Panc1 (cell line): Measurements from ENCODE around the gene CRYAB. TPM values are rescaled to one million over a fixed set of nuclear protein-coding genes. Genes with fewer than 3 reads are reported as not detected.

Experiments used
- ATAC-seq: fragments of 200-7000 bp; cut with Tn5 transposase; 2 replicates; pipeline ENCODE4 v1.9.1; 2020; ENCODE audit warnings: mild to moderate bottlenecking, moderate library complexity
- BruUV-seq: library from RNA; stranded (reverse); fragments of 400-500 nt; replicated peaks from 2 replicates; lab custom pipeline; 2021; lab: Mats Ljungman, UMichigan
- CTCF ChIA-PET: fragments of 300-600 bp; sonication (Branson Sonifier 250); formaldehyde crosslinking; loops from one replicate; lab custom pipeline; 2022; ENCODE audit warnings: antibody characterized with exemption; lab: Charles Lee
- POLR2A ChIA-PET: fragments of 300-600 bp; sonication (Branson Sonifier 250); formaldehyde crosslinking; loops from one replicate; lab custom pipeline; 2022; ENCODE audit warnings: antibody characterized with exemption; lab: Charles Lee
- DNase-seq: peaks from one replicate; pipeline ENCODE4 v3.0.0-alpha.2; 2010; ENCODE audit warnings: low read depth, low spot score
- H3K27ac ChIP-seq: 2 replicates; pipeline ENCODE4 v1.5.1; 2011; ENCODE audit warnings: mild to moderate bottlenecking, low read length, inconsistent platforms
- H3K27me3 ChIP-seq: fragments of 200-500 bp; sonication (Bioruptor generic); 2 replicates; pipeline ENCODE4 v1.6.0; 2014; ENCODE audit warnings: low read length, inconsistent platforms; ENCODE audit not compliant: control insufficient read depth, insufficient read depth
- H3K36me3 ChIP-seq: fragments of 200-500 bp; sonication (Bioruptor generic); 2 replicates; pipeline ENCODE4 v1.5.1; 2014; ENCODE audit warnings: inconsistent platforms, mild to moderate bottlenecking, low read length, moderate library complexity; ENCODE audit not compliant: control insufficient read depth, insufficient read depth
- H3K4me1 ChIP-seq: 2 replicates; pipeline ENCODE4 v1.5.1; 2011; ENCODE audit warnings: inconsistent platforms, mild to moderate bottlenecking, low read length, moderate library complexity; ENCODE audit not compliant: control insufficient read depth, insufficient read depth
- H3K4me3 ChIP-seq, 2 experiments: 2 replicates each; pipeline ENCODE4 v1.5.1; 2011 to 2012; ENCODE audit warnings: low read depth in 2 of 2, low read length in 2 of 2, mild to moderate bottlenecking in 2 of 2, inconsistent platforms in 1 of 2, moderate library complexity in 1 of 2
- H3K9me3 ChIP-seq: fragments of 200-500 bp; sonication (Bioruptor generic); 2 replicates; pipeline ENCODE4 v1.5.1; 2014; ENCODE audit warnings: low read depth, mild to moderate bottlenecking, inconsistent platforms, low read length, moderate library complexity; ENCODE audit not compliant: control insufficient read depth, insufficient read depth
- POLR2AphosphoS5 ChIP-seq: IDR thresholded peaks from 2 replicates; pipeline ENCODE4 v1.6.1; 2012; ENCODE audit warnings: mild to moderate bottlenecking, low read depth, low read length, moderate library complexity
- REST ChIP-seq, 2 experiments: IDR thresholded peaks; 2 replicates each; pipeline ENCODE4 v1.6.1; 2011 to 2012; ENCODE audit warnings: low read depth in 2 of 2, control low read depth in 1 of 2, low read length in 1 of 2, mild to moderate bottlenecking in 1 of 2, moderate library complexity in 1 of 2; ENCODE audit not compliant: insufficient read depth in 1 of 2
- SIN3A ChIP-seq: IDR thresholded peaks from 2 replicates; pipeline ENCODE4 v1.6.1; 2012; ENCODE audit warnings: low read depth, mild to moderate bottlenecking, low read length, moderate library complexity, borderline replicate concordance; ENCODE audit not compliant: insufficient read depth
- TCF7L2 ChIP-seq: IDR thresholded peaks from 2 replicates; pipeline ENCODE4 v1.6.1; 2011; ENCODE audit warnings: mild to moderate bottlenecking, low read depth, low read length, inconsistent platforms
- in situ Hi-C: cut with HindIII; loops from 2 replicates; pipeline ENCODE4 v1.10.0; 2016; ENCODE audit warnings: low sequenced_read_pairs, low pct_unique_long_range_greater_than_20kb
- intact Hi-C: fragments of 100-400 bp; cut with micrococcal nuclease; formaldehyde crosslinking; loops from one replicate; pipeline ENCODE4 v1.10.0; 2022; ENCODE audit not compliant: unreplicated experiment
- total RNA-seq: library from RNA; stranded (reverse); gene quantifications from one replicate; pipeline ENCODE4 v1.2.1, GENCODE V29; 2021; ENCODE audit not compliant: unreplicated experiment
- TF ChIP-seq, protein P1 (sequence below): fragments of 450-650 bp; IDR thresholded peaks from 2 replicates; pipeline ENCODE4 v1.5.1; 2017; ENCODE audit warnings: mild to moderate bottlenecking

The CRYAB gene
- total RNA-seq, 1 experiment from 2014 or later, result 0.59 TPM

DNA sequence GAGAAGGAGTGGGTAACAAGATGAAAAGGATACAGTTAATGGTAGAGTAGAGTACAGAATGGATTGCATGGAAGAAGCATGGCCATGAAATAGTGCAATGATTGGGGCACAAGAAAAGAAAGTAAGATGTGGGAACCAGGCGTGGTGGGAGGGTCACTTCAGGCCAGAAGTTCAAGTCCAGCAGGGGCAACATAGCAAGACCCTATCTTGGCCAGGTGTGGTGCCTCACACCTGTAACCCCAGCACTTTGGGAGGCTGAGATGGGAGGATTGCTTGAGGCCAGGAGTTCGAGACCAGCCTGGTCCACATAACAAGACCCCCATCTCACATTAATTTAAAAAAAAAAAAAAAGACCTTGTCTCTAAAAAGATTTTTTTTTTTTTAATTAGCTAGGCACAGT lies 5.7 kb upstream of the CRYAB start:
- no peak for DNase-seq
- BruUV-seq, result no TSS peak
- POLR2A ChIA-PET, result interaction anchor here (0.6 kb wide), 1 partner anchor 10 kb away, joined by 3 read pairs; no protein-coding TSS in a partner anchor
- Histone ChIP-seq H3K27ac (no peak overlapping the region), H3K36me3 (no peaks in the 10 kb centered on the region), H3K9me3 (no peaks in the 10 kb centered on the region), H3K4me1 (peaks cover 1% of the 10 kb centered on the region), H3K27me3 (no peaks in the 10 kb centered on the region), H3K4me3 (no peak overlapping the region)
- CTCF ChIA-PET, result no interaction called here
- in situ Hi-C loops (no loop called here), intact Hi-C loops (no loop called here)
- no peak for ATAC-seq
- TF ChIP-seq TCF7L2, result no peak
- no peak for TF ChIP-seq REST (IDR thresholded peaks at IDR 0.05; ENCODE audit: insufficient read depth in 1 of 2, low read depth in 2 of 2, low read length in 1 of 2)
- TF ChIP-seq, protein P1, sequence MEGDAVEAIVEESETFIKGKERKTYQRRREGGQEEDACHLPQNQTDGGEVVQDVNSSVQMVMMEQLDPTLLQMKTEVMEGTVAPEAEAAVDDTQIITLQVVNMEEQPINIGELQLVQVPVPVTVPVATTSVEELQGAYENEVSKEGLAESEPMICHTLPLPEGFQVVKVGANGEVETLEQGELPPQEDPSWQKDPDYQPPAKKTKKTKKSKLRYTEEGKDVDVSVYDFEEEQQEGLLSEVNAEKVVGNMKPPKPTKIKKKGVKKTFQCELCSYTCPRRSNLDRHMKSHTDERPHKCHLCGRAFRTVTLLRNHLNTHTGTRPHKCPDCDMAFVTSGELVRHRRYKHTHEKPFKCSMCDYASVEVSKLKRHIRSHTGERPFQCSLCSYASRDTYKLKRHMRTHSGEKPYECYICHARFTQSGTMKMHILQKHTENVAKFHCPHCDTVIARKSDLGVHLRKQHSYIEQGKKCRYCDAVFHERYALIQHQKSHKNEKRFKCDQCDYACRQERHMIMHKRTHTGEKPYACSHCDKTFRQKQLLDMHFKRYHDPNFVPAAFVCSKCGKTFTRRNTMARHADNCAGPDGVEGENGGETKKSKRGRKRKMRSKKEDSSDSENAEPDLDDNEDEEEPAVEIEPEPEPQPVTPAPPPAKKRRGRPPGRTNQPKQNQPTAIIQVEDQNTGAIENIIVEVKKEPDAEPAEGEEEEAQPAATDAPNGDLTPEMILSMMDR, result no peak
- no peak for TF ChIP-seq POLR2AphosphoS5
- TF ChIP-seq SIN3A, result no peak

GRCh38 chr11:111916768-111917167 lies 5.2 kb upstream of the CRYAB start:
- H3K4me3 ChIP-seq, result no peak overlapping the region
- no peak overlapping the region for H3K27ac ChIP-seq
- ATAC-seq (no peak), DNase-seq (no peak)
- ChIA-PET CTCF (no interaction called here), POLR2A (no interaction called here)
- in situ Hi-C loops (no loop called here), intact Hi-C loops (no loop called here)
- no peaks in the 10 kb centered on the region for H3K9me3 ChIP-seq
- TF ChIP-seq POLR2AphosphoS5, result no peak
- no peak for TF ChIP-seq REST (IDR thresholded peaks at IDR 0.05; ENCODE audit: insufficient read depth in 1 of 2, low read depth in 2 of 2, low read length in 1 of 2)
- TF ChIP-seq SIN3A, result no peak
- H3K27me3 ChIP-seq, result no peaks in the 10 kb centered on the region
- H3K36me3 ChIP-seq, result no peaks in the 10 kb centered on the region
- peaks cover 7% of the 10 kb centered on the region for H3K4me1 ChIP-seq
- no TSS peak for BruUV-seq
